Activated CD4-positive, alpha-beta T cell treated with anti-CD3 and anti-CD28 coated beads, Interleukin-2, Interleukin-6, amounts not matched to agents 100 ng/mL and 50 ng/mL, durations not matched to agents 16 hours and 8 hours (primary cell): Measurements from ENCODE around the gene RAD51B.

Experiments used
- DNase-seq: peaks from one replicate; pipeline ENCODE4 v3.0.0-alpha.2; 2020

The RAD51B gene

GRCh38 chr14:68591786-68592185 is 772.2 kb downstream of the RAD51B start:
- no peak for DNase-seq

GRCh38 chr14:68592948-68593556 is 773.5 kb downstream of the RAD51B start:
- DNase-seq, result no peak

GRCh38 chr14:68593806-68594536 is 774.4 kb downstream of the RAD51B start:
- DNase-seq, result no peak

DNA sequence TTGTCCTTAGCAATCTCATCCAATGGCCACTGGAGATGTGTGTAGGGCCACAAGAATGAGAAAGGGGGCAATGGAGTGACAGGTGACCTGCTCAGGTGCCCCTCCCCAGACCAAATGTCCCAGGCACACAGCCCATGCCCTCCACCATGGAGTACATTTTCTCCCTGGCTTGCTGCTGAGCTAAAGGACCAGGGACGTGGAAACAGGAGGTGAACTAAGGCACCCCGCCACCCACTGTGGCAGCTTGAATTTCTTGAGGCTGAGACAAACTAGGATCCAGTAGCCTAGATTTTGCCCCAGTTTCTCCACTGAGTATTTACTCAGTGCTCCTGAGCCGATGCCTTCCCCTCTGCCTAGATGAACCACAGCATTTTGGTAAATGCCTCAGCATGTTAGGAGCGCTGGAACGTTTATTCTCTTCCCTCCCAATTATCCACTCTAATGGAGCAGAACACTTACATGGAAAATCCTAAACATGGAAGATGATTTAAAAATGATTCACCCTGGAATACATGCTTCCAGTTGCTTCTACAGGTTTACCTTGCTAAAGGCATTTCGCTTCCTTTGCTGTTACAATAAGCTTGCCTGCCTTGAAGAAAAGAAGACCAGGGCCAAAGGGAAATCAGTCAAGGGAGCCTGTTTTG is 775.3 kb downstream of the RAD51B start:
- DNase-seq, result no peak

DNA sequence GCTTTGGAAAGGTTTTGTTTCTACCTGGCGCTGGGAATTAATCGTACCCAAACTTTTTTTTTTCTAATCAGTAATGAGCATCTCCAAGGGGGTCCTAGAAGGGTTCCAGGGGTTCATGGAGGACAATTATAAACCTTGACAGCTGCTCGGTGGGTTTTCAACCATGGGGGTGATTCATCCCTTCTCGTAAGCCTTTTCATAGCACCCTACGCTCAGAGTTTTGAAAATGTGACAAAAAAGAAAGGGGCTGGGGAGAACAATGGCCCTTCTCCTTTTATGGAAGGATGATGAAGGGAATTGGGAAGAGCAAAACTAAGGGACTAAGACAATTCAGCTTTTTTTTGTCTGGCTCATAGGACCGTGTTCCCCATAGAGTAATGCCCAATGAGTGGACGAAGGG is 776.6 kb downstream of the RAD51B start:
- DNase-seq, result no peak

DNA sequence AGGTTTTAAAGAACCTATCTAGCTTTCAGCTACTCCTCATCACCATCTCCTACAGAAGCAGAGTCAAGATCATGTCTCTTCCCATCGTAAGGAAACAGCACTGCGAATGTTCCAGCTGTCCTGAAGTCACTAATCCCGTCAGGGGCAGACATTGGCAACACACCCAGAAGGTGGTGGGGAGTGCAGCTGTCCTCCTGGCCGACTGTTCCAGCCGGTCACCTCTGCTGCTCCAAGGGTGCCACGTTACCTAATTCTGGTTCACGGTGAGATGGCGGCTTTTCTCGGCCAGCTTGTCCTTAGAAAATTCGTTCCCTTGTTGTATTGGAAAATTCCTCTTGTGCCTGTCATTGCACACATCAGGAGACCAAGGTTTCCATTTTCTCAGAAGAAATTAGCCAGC is 777.1 kb downstream of the RAD51B start:
- no peak for DNase-seq

DNA sequence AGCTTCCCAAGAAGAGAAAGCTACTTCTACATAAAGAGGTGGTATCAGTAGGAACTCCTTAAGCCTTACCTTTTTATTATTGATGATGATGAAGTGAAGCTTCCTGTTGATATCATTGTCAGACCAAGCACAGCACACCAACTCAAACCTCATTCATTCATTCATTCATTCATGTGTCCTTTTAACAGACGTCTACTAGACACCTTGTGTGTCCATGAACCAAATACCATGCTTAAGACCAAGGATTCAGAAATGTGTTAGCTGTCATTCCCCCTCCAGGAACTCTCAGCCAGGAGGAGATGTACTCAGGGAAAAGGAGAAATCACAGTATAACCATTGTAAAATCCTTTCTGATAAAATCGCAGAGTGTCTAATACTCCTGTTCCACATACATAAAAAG is 778.5 kb downstream of the RAD51B start:
- DNase-seq, result no peak

- DNase-seq, result no peak
These were observed 779.3 kb downstream of the RAD51B start for GRCh38 chr14:68598621-68599447.

DNA sequence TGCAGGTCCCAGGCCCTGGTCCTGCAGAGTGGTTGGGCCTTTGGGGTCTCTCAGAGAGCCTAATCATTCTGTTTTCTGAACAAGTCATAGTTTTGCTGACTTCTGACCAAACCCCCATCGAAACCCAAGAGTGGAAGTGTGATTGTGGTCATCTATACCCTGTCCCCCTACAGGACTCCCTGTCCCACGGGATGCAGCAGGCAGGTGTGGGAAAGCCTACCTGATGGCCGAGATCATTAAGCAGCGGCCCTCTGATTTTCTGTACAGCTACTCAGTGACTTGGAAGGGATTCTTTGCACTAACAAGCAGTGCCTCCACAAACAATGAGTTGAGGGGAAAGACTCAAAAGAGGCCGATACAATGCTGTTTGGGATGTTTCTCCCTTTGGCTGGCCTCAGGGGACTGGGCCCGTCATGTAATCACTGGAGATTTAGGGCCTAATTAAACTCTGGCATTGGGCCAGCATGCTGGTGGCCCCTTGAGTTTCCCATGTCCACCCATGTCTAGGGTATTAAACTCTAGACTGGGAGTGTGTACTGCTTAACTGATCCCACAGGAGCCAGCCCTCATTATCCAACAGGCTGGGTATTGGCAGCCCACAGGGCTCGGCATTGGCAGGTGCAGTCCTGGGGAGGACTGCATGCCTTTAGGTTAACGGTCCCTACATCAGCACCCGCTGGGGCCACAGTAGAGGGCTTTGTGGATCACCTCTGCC is 780.5 kb downstream of the RAD51B start:
- DNase-seq, result no peak

DNA sequence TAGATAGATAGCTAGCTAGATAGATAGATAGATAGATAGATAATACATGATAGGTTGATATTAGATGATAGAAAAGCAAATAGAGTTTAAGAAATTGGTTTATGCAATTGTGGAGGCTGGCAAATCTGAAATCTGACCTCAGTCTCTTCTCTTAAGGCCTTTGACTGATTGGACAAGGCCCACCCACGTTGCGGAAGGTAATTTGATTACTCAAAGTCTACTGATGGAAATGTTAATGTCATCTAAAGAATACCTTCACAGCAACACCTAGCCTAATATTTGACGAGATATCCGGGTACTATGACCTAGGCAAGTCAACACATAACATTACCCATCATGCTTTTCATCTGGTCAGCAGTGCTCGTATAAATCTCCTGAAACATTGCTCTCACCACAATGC is 782.9 kb downstream of the RAD51B start:
- no peak for DNase-seq

GRCh38 chr14:68603533-68604360 is 784.2 kb downstream of the RAD51B start:
- DNase-seq, result no peak

GRCh38 chr14:68604361-68604730 is 784.8 kb downstream of the RAD51B start:
- DNase-seq, result no peak

DNA sequence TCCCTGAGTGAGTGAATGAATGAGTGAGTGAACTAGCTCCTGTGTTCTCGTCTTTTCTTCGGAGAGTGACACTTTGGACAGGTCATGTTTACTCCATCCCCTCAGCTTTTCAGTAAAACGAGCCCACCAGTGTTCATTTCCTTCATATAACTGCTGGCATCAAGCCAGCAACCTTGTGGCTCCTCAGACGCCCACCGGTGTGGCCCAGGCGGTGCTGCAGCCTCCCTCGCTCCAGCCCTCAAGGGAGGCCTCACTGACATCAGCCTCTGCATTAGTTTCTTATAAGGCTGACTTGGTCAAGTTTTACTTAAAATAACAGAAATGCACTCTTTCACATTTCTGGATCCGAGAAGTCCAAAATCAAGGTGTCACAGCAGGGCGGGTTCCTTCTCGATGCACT is 785.2 kb downstream of the RAD51B start:
- no peak for DNase-seq

- no peak for DNase-seq
These were observed 786.6 kb downstream of the RAD51B start for GRCh38 chr14:68606176-68606575.

- DNase-seq, result no peak
These were observed 787.1 kb downstream of the RAD51B start for GRCh38 chr14:68606644-68607043.

DNA sequence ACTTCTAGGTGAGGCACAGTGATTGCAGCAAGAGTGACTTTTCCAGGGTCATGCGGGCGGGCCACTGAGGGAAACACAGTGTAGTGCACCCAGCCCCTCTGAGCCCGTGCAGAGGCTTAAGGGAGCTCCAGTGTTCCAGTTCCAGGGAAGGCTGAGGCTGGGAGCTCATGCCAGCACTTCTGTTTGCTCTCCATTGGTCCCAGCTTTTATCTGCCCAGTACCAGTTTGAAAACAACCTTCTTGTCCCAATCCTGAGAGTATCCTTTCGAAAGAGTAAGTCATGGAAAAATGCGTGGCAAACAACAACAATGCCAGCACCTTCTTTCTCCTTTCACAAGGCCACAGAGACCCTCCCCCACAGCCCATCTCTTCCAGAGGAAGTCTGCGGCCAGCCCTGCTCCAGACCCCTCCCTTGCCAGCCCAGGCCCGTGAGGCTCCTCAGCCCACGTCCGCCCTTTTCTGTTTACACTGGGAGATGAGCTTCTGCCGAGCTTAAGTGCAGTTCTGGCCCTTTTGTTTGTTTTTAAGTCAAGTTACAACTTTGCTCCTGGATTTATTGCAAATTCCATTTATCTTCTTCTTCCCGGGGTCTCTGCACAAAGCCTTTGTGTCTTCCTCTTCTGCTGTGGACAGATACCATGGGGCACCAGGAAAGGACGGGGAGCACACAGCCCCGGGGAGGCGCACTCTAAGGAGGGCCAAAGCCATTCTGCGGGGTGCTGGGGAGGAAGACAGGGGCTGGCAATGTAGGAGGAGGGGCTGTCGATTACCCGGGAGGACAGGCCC is 787.7 kb downstream of the RAD51B start:
- no peak for DNase-seq

- DNase-seq, result no peak
These were observed 788.4 kb downstream of the RAD51B start for GRCh38 chr14:68607867-68608573.

- no peak for DNase-seq
These were observed 789.0 kb downstream of the RAD51B start for GRCh38 chr14:68608574-68608962.

GRCh38 chr14:68609012-68609411 is 789.4 kb downstream of the RAD51B start:
- DNase-seq, result no peak

DNA sequence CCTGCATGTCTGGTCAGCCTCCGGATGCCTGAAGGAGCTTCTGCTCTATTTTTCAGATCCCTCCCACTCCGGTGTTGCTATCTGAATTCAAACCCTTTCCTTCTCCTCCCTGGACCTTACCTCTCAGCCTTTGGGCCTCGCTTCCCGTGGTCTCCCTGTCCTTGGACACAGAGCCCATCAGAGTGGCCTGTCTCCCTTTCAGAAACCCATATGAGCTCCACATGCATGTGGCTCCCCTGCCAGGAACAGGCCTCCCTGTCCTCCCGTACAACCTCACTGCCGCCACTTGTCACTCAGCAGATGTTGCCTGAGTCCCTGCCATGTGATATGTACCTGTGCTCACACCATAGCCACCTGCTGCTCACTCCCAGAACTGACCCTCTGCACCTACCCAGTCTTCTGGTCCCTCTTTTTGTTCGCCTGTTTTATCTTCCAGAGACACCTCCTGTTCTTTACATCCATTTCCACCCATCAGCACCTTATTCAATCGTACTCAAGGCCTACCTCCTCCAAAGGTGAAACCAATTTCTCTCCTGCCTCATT is 790.7 kb downstream of the RAD51B start:
- DNase-seq, result no peak
